Panc1 (cell line): ENCODE measurements around the gene SLC22A2. TPM values are rescaled to one million over a fixed set of nuclear protein-coding genes. Genes with fewer than 3 reads are reported as not detected.

Experiments used
- ATAC-seq: fragments of 200-7000 bp; cut with Tn5 transposase; 2 replicates; pipeline ENCODE4 v1.9.1; 2020; ENCODE audit warnings: mild to moderate bottlenecking, moderate library complexity
- BruUV-seq: library from RNA; stranded (reverse); fragments of 400-500 nt; replicated peaks from 2 replicates; lab custom pipeline; 2021; lab: Mats Ljungman, UMichigan
- CTCF ChIA-PET: fragments of 300-600 bp; sonication (Branson Sonifier 250); formaldehyde crosslinking; loops from one replicate; lab custom pipeline; 2022; ENCODE audit warnings: antibody characterized with exemption; lab: Charles Lee
- POLR2A ChIA-PET: fragments of 300-600 bp; sonication (Branson Sonifier 250); formaldehyde crosslinking; loops from one replicate; lab custom pipeline; 2022; ENCODE audit warnings: antibody characterized with exemption; lab: Charles Lee
- DNase-seq: peaks from one replicate; pipeline ENCODE4 v3.0.0-alpha.2; 2010; ENCODE audit warnings: low read depth, low spot score
- H3K27ac ChIP-seq: 2 replicates; pipeline ENCODE4 v1.5.1; 2011; ENCODE audit warnings: mild to moderate bottlenecking, low read length, inconsistent platforms
- H3K27me3 ChIP-seq: fragments of 200-500 bp; sonication (Bioruptor generic); 2 replicates; pipeline ENCODE4 v1.6.0; 2014; ENCODE audit warnings: low read length, inconsistent platforms; ENCODE audit not compliant: control insufficient read depth, insufficient read depth
- H3K36me3 ChIP-seq: fragments of 200-500 bp; sonication (Bioruptor generic); 2 replicates; pipeline ENCODE4 v1.5.1; 2014; ENCODE audit warnings: inconsistent platforms, mild to moderate bottlenecking, low read length, moderate library complexity; ENCODE audit not compliant: control insufficient read depth, insufficient read depth
- H3K4me1 ChIP-seq: 2 replicates; pipeline ENCODE4 v1.5.1; 2011; ENCODE audit warnings: inconsistent platforms, mild to moderate bottlenecking, low read length, moderate library complexity; ENCODE audit not compliant: control insufficient read depth, insufficient read depth
- H3K4me3 ChIP-seq, 2 experiments: 2 replicates each; pipeline ENCODE4 v1.5.1; 2011 to 2012; ENCODE audit warnings: low read depth in 2 of 2, low read length in 2 of 2, mild to moderate bottlenecking in 2 of 2, inconsistent platforms in 1 of 2, moderate library complexity in 1 of 2
- H3K9me3 ChIP-seq: fragments of 200-500 bp; sonication (Bioruptor generic); 2 replicates; pipeline ENCODE4 v1.5.1; 2014; ENCODE audit warnings: low read depth, mild to moderate bottlenecking, inconsistent platforms, low read length, moderate library complexity; ENCODE audit not compliant: control insufficient read depth, insufficient read depth
- POLR2AphosphoS5 ChIP-seq: IDR thresholded peaks from 2 replicates; pipeline ENCODE4 v1.6.1; 2012; ENCODE audit warnings: mild to moderate bottlenecking, low read depth, low read length, moderate library complexity
- SIN3A ChIP-seq: IDR thresholded peaks from 2 replicates; pipeline ENCODE4 v1.6.1; 2012; ENCODE audit warnings: low read depth, mild to moderate bottlenecking, low read length, moderate library complexity, borderline replicate concordance; ENCODE audit not compliant: insufficient read depth
- TCF7L2 ChIP-seq: IDR thresholded peaks from 2 replicates; pipeline ENCODE4 v1.6.1; 2011; ENCODE audit warnings: mild to moderate bottlenecking, low read depth, low read length, inconsistent platforms
- in situ Hi-C: cut with HindIII; loops from 2 replicates; pipeline ENCODE4 v1.10.0; 2016; ENCODE audit warnings: low sequenced_read_pairs, low pct_unique_long_range_greater_than_20kb
- intact Hi-C: fragments of 100-400 bp; cut with micrococcal nuclease; formaldehyde crosslinking; loops from one replicate; pipeline ENCODE4 v1.10.0; 2022; ENCODE audit not compliant: unreplicated experiment
- total RNA-seq: library from RNA; stranded (reverse); gene quantifications from one replicate; pipeline ENCODE4 v1.2.1, GENCODE V29; 2021; ENCODE audit not compliant: unreplicated experiment
- TF ChIP-seq, protein P1 (sequence below): fragments of 450-650 bp; IDR thresholded peaks from 2 replicates; pipeline ENCODE4 v1.5.1; 2017; ENCODE audit warnings: mild to moderate bottlenecking
- TF ChIP-seq, protein P2 (sequence below), 2 experiments: IDR thresholded peaks; 2 replicates each; pipeline ENCODE4 v1.6.1; 2011 to 2012; ENCODE audit warnings: low read depth in 2 of 2, control low read depth in 1 of 2, low read length in 1 of 2, mild to moderate bottlenecking in 1 of 2, moderate library complexity in 1 of 2; ENCODE audit not compliant: insufficient read depth in 1 of 2

SLC22A2 gene
- total RNA-seq, 1 experiment from 2014 or later, result not detected

DNA sequence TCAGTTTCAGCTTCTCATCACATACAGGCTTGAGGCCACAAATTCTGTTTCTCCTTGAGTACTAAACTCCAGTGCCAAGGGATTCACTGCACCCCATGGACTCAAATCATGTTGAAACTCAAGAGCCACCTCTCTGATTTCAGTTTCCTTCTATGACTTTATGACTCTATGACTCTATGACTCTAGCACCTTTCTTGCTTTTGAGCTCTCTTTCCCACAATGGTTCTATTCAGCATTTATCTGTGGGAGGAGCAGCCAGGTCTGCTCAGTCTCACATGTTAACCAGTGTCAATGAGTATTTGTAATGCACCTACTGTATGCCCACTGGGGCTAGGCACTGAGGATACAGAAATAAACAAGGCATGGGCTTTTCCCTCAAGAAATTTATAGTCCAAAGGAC lies 14.6 kb upstream of the SLC22A2 start:
- H3K36me3 ChIP-seq, result no peaks in the 10 kb centered on the region
- ChIA-PET CTCF (no interaction called here), POLR2A (no interaction called here)
- no peak overlapping the region for H3K4me3 ChIP-seq
- H3K9me3 ChIP-seq, result no peaks in the 10 kb centered on the region
- TF ChIP-seq SIN3A (no peak), POLR2AphosphoS5 (no peak), TCF7L2 (no peak)
- TF ChIP-seq, protein P1, sequence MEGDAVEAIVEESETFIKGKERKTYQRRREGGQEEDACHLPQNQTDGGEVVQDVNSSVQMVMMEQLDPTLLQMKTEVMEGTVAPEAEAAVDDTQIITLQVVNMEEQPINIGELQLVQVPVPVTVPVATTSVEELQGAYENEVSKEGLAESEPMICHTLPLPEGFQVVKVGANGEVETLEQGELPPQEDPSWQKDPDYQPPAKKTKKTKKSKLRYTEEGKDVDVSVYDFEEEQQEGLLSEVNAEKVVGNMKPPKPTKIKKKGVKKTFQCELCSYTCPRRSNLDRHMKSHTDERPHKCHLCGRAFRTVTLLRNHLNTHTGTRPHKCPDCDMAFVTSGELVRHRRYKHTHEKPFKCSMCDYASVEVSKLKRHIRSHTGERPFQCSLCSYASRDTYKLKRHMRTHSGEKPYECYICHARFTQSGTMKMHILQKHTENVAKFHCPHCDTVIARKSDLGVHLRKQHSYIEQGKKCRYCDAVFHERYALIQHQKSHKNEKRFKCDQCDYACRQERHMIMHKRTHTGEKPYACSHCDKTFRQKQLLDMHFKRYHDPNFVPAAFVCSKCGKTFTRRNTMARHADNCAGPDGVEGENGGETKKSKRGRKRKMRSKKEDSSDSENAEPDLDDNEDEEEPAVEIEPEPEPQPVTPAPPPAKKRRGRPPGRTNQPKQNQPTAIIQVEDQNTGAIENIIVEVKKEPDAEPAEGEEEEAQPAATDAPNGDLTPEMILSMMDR, result no peak
- TF ChIP-seq, protein P2, sequence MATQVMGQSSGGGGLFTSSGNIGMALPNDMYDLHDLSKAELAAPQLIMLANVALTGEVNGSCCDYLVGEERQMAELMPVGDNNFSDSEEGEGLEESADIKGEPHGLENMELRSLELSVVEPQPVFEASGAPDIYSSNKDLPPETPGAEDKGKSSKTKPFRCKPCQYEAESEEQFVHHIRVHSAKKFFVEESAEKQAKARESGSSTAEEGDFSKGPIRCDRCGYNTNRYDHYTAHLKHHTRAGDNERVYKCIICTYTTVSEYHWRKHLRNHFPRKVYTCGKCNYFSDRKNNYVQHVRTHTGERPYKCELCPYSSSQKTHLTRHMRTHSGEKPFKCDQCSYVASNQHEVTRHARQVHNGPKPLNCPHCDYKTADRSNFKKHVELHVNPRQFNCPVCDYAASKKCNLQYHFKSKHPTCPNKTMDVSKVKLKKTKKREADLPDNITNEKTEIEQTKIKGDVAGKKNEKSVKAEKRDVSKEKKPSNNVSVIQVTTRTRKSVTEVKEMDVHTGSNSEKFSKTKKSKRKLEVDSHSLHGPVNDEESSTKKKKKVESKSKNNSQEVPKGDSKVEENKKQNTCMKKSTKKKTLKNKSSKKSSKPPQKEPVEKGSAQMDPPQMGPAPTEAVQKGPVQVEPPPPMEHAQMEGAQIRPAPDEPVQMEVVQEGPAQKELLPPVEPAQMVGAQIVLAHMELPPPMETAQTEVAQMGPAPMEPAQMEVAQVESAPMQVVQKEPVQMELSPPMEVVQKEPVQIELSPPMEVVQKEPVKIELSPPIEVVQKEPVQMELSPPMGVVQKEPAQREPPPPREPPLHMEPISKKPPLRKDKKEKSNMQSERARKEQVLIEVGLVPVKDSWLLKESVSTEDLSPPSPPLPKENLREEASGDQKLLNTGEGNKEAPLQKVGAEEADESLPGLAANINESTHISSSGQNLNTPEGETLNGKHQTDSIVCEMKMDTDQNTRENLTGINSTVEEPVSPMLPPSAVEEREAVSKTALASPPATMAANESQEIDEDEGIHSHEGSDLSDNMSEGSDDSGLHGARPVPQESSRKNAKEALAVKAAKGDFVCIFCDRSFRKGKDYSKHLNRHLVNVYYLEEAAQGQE (IDR thresholded peaks at IDR 0.05; ENCODE audit: insufficient read depth in 1 of 2, low read depth in 2 of 2, low read length in 1 of 2), result no peak
- intact Hi-C loops, result no loop called here
- no peaks in the 10 kb centered on the region for H3K4me1 ChIP-seq
- DNase-seq (no peak), ATAC-seq (no peak)
- peaks cover 3% of the 10 kb centered on the region; the same call in 1 of the 2 replicates for H3K27me3 ChIP-seq
- in situ Hi-C loops, result no loop called here
- no TSS peak for BruUV-seq
- no peak overlapping the region for H3K27ac ChIP-seq

DNA sequence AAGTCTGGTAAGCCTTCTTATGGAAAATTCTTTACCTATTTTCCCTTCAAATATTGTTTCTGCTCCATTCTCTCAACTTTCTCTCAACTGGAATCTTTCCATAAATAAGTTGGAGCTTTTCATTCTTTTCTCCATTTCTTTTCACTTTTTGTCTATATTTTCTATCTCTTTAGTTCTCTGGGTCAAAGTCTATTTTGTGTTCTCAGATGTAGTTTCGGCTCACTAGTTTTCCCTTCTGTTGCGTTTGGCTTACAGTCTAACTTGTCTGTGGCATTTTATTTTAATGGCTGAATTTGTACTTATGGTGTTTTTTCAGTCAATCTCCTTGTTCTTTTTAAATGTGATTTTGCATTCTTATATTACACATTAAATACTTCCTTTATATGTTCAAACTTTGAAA lies 14.1 kb upstream of the SLC22A2 start:
- in situ Hi-C loops, result no loop called here
- no peak for ATAC-seq
- no peaks in the 10 kb centered on the region for H3K9me3 ChIP-seq
- no TSS peak for BruUV-seq
- POLR2A ChIA-PET, result no interaction called here
- DNase-seq, result no peak
- CTCF ChIA-PET, result no interaction called here
- peaks cover 3% of the 10 kb centered on the region; the same call in 1 of the 2 replicates for H3K27me3 ChIP-seq
- no peak overlapping the region for H3K27ac ChIP-seq
- no peaks in the 10 kb centered on the region for H3K4me1 ChIP-seq
- intact Hi-C loops, result no loop called here
- H3K36me3 ChIP-seq, result no peaks in the 10 kb centered on the region
- TF ChIP-seq, protein P1, result no peak
- no peak for TF ChIP-seq SIN3A
- TF ChIP-seq, protein P2 (IDR thresholded peaks at IDR 0.05; ENCODE audit: insufficient read depth in 1 of 2, low read depth in 2 of 2, low read length in 1 of 2), result no peak
- no peak for TF ChIP-seq TCF7L2
- no peak for TF ChIP-seq POLR2AphosphoS5
- H3K4me3 ChIP-seq, result no peak overlapping the region
